Loucy (cell line): ENCODE data around the gene SNUPN.

ENCODE experiments used
- EZH2phosphoT487 ChIP-seq: fragments of 200-600 bp; IDR thresholded peaks from 2 replicates; pipeline ENCODE4 v1.6.1; 2018; ENCODE audit warnings: antibody characterized with exemption, mild to moderate bottlenecking, moderate library complexity, borderline replicate concordance
- TF ChIP-seq, protein P1 (sequence below): fragments of 200-600 bp; sonication (generic); conservative IDR thresholded peaks from 2 replicates; pipeline ENCODE4 v1.5.1; 2014; ENCODE audit warnings: mild to moderate bottlenecking, antibody characterized with exemption, low read length

GRCh38 chr15:75620058-75620820 is 5.3 kb downstream of the SNUPN start:
- TF ChIP-seq, protein P1, sequence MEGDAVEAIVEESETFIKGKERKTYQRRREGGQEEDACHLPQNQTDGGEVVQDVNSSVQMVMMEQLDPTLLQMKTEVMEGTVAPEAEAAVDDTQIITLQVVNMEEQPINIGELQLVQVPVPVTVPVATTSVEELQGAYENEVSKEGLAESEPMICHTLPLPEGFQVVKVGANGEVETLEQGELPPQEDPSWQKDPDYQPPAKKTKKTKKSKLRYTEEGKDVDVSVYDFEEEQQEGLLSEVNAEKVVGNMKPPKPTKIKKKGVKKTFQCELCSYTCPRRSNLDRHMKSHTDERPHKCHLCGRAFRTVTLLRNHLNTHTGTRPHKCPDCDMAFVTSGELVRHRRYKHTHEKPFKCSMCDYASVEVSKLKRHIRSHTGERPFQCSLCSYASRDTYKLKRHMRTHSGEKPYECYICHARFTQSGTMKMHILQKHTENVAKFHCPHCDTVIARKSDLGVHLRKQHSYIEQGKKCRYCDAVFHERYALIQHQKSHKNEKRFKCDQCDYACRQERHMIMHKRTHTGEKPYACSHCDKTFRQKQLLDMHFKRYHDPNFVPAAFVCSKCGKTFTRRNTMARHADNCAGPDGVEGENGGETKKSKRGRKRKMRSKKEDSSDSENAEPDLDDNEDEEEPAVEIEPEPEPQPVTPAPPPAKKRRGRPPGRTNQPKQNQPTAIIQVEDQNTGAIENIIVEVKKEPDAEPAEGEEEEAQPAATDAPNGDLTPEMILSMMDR, result no peak
- TF ChIP-seq EZH2phosphoT487, result no peak
